Amniotic stem cell (primary cell): ENCODE data around the gene ELOA.
"Not testable (repeated sequence)": the region's sequence is repeated elsewhere in the genome, so short reads cannot be mapped to it uniquely, and the experiment has no call there.

Experiments
- DNase-seq: peaks from one replicate; lab custom pipeline; 2025; lab: John Stamatoyannopoulos, UW

The ELOA gene

DNA sequence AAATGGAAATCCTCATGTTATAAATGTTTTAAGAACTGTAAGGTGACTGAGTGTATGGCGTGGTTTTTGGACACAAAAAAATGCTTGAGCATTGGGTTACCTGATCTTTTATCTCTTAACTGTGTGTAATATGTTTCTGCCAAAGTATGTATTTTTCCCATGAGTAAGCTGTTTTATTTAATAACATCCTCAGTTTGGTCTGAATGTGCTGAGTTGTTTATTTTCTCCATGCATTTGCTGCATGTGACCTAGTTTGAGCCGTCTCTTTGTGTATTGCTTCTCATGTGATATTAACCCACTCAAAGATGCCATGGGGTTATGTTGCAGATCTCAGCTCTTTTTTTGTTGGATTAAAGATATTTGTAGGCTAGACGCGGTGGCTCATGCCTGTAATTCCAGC lies 41.6 kb downstream of the ELOA start:
- no peak for DNase-seq

DNA sequence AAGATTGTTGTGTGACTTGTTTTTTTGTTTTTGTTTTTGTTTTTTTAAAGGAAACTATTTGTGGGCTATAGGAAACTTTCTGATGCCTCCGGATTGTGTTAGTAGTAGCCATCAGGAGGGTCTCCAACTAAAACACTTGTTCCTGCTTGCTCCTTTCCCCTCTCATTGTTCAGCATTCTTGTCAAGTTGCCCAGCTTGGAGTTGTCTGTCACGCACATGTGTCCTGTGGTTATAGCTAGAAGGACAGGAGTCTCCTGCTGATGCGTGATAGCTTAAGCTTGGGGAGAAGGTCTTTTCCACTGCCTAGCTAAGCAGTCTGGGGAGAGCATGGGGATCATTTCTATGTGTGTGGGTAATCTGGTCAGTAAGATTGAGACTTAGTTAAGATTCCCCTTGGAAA lies 44.4 kb downstream of the ELOA start:
- DNase-seq, result no peak

DNA sequence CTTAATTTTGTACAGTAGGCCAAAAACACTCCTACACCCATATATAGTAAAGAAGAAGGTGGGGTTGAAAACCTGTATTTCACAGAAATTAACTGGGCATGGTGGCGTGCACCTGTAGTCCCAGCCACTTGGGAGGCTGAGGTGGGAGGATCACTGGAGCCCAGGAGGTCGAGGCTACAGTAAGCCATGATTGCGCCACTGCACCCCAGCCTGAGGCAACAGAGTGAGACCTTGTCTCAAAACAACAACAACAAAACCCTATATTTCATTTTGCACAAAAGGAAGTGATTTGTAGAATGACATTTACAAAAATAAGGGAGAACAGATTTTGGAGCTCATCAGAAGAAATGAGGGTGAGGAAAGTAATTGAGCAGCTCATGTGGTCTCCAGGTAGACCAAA lies 45.4 kb downstream of the ELOA start:
- DNase-seq, result no peak

DNA sequence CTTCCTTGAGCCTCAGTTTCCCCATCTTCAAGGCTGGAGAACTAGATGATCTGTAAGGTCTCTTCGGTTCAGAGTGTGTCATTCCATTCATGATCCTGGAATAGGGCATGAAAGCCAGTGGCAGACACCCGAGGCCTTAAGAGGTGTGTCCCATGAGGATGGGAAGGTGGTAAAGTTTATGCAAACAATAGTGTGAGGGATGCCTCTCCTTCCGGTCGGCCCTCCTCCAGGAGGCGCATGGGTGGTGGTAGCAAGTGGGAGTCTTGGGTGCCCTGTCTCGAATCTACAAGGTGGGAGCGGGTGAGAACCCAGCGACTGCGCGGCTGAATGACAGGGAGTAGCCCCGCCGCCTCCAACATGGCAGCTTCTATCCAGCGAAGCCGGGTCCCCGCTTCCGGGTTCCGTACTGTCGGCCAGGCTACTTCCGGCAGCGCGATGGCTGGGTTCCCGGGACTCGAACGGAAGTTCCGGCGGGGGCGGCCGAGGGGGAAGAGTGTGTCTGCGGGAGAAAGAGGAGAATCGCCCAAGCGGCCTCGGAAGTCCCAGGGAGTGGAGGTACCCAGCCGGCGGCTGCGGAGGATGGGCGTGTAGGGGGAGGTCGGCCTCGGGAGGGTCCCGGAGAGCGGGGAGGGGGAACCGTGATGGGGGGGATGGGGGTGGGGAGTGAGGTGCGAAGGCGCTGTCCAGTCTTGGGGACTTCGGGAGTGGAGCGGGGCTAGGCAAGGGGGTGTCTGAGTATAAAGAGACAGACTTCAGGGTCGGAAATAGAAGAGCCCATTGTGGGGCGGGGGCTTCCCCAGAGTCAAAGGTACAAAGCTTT lies 47.6 kb downstream of the ELOA start, which contains the start of gene LYPLA2:
LYPLA2 (plus strand) TSS at position 450 of the 820 bp plus-strand sequence. CDS start 1,538 bp downstream, outside the sequence.
- DNase-seq, result peak; percentile 87

DNA sequence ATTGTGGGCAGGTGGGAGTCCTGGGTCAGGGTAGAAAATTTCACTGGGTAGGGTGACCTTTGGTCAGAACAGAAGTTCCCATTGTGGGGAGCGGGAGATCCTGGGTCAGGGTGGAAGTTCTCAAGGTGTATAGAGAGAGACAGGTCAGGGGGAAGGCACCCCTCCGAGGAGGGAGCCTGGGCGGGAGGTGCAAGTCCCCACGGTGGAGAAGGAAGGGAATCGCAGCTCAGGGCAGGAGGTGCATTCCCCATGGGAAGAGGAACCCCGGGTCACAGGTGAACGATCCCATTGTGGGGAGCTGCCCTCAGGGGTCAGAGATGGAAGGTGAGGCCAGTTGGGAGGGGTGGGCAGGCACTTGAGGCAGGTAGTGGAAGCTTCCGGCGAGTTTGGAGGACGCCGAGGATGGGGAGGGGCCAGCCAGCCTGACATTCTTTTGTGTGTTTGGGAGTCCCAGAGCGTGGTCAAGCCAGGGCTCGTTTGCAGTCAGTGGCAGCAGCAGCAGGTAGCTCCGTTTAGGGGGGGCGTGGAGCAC lies 48.3 kb downstream of the ELOA start:
- DNase-seq, result no peak

DNA sequence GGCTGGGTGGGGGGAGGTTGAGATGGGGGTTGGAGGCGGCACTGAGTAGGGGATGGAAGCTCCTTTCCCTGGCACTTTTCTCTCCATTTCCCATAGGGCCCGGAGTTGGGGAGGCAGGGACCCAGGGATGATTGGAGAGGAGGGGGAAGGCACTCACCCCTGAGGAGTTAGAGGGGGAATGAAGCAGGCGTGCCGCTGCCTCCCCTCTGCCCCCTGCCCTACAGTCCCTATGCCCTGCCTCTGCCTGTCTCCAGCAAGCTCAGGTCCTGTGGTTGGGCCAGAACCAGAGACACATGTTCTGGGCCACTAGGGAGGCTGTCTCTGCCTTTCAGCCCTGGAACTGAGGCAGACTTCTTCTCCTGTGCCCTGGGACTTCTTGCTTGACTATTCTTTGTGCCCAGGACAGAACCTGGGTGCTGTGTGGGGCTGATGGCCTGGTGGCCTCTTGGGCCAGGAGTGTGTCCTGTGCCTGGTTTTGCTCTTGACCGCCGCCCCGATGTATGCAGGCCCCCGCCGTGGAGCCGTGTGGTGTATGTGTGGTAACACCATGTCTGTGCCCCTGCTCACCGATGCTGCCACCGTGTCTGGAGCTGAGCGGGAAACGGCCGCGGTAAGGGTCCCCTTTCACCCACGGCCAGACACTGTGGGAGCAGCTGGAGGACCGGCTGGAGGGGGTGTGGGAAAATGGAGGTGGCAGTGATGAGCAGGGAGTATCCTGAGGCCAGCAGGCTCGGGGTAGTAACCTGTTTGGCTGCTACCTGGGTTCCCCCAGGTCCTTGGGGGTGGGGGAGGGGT lies 49.1 kb downstream of the ELOA start:
- no peak for DNase-seq

DNA sequence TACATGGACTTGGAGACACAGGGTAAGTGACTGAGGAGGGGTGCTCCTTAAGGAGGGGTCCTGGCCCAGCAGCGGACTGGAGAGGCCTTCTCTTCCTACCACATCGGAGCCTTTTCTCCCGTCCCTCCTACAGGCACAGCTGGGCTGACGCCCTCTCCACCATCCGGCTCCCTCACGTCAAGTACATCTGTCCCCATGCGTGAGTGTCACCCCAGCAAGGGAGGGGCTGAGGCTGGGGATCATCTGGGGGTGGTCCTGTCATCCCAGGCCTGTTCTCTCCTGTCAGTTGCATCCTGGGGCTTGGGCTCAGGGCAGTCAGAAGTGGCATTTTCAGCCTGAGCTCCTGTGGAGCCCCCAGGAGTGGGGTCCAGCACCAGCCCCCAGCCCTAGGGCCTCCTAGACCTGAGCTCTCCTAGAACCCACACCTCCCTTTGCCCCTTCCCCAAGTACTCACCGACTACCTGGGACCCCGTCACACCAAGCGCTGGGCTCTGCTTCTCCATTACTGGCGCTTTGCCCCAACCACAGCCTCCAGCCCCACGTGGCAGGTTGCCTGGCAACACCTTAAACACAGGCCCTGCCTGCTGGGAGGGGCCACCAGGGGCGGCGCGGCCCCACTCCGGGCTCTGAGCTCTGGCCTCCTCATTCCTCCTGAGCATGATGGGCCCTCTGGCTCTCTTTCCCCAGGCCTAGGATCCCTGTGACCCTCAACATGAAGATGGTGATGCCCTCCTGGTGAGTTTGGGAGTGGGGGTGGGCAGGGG lies 49.9 kb downstream of the ELOA start:
- no peak for DNase-seq

DNA sequence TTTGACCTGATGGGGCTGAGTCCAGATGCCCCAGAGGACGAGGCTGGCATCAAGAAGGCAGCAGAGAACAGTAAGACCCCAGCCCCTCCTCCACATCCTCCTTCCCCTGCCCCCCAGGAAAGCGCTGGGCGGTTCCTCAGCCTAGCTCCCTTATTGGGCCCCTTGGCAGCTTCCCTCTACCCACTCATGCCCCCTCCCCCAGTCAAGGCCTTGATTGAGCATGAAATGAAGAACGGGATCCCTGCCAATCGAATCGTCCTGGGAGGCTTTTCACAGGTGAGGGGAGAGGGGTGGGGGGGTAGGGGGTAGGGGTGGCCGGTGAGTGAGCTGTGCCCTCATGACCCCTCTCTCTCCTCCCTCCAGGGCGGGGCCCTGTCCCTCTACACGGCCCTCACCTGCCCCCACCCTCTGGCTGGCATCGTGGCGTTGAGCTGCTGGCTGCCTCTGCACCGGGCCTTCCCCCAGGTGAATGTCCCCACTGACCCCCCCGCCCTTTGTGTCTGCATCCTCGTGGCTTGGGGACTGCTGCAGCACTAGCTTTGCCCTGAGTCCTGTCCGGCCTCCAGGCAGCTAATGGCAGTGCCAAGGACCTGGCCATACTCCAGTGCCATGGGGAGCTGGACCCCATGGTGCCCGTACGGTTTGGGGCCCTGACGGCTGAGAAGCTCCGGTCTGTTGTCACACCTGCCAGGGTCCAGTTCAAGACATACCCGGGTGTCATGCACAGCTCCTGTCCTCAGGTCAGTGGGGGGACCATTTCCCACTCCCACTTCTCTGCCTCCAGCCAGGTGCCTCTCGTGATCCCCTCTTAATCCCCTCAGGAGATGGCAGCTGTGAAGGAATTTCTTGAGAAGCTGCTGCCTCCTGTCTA lies 50.8 kb downstream of the ELOA start:
- no peak for DNase-seq

DNA sequence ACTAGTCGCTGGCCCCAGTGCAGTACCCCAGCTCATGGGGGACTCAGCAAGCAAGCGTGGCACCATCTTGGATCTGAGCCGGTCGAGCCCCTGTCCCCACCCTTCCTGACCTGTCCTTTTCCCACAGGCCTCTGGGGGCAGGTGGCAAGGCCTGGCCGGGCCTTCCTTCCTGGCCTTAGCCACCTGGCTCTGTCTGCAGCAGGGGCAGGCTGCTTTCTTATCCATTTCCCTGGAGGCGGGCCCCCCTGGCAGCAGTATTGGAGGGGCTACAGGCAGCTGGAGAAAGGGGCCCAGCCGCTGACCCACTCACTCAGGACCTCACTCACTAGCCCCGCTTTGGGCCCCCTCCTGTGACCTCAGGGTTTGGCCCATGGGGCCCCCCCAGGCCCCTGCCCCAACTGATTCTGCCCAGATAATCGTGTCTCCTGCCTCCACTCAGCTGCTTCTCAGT lies 51.5 kb downstream of the ELOA start:
- not testable (repeated sequence) for DNase-seq

DNA sequence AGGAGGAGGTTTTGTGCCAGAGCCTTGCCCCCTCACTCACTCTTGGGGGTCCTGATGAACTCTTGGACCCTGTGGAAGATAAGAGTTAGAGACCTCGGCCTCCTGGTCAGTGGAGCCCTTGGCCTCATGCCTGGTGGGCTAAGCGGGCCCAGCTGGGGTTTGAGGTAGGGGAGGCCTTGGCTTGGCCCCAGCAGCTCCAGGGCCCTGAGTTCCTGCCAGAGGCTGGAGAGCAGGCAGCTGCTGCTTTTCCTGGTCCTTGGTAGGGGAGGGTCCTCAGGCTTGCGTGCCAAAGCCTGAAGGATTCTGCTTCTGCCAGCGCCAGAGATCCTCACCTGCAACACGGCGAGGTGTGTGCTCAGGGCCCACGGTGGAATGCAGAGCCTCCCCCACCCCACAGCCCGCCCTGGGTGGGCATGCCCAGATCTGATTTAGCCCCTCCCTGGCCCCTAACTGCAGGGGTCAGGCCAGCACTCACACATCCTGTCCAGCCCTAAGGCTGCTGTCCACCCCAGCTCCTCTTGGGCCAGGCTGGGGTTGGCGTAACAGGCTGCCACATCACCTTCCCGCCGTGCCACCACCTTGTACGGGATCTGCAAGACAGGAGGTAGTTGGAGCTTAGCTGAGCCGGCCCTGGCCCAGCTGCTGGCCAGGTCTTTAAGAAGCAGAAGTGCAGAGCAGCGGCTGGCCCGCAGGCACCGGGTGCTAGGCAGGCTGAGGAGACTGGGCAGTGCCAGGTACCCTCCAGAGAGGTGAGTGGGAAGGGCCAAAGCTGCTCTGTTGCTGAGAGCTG lies 52.6 kb downstream of the ELOA start:
- no peak for DNase-seq

DNA sequence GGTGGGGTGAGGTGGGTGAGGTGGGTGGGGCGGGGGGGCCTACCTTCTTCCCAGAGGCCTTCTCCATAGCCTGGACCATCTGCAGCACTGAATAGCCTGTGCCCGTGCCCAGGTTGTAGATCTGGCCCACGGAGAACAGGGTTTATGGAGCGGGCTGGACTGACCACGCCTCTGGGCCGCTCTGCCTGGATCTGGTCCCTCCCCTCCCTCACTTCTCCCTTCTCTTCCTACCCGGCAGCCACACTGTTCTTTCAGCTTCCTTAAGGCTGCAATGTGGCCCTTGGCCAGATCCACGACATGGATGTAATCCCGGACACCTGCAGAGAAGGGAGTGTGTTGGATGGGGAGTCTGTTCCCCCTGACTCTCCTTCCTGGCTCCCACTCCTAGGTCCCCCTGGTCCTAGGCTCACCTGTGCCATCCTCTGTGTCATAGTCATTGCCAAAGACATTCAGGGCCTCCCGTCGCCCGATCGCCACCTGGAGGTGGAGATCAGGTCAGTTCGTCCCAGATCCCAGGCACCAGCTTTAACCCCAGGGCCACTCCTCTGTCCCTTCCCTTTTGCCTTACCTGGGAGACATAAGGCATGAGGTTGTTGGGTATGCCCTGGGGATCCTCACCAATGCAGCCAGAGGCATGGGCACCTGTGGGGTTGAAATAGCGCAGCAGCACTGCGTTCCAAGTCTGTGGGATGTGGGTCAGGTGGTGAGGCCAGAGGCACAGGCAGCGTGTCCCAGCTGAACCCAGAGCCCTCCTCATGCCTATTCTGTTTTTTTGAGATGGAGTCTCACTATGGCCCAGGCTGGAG lies 53.4 kb downstream of the ELOA start:
- DNase-seq, result no peak

DNA sequence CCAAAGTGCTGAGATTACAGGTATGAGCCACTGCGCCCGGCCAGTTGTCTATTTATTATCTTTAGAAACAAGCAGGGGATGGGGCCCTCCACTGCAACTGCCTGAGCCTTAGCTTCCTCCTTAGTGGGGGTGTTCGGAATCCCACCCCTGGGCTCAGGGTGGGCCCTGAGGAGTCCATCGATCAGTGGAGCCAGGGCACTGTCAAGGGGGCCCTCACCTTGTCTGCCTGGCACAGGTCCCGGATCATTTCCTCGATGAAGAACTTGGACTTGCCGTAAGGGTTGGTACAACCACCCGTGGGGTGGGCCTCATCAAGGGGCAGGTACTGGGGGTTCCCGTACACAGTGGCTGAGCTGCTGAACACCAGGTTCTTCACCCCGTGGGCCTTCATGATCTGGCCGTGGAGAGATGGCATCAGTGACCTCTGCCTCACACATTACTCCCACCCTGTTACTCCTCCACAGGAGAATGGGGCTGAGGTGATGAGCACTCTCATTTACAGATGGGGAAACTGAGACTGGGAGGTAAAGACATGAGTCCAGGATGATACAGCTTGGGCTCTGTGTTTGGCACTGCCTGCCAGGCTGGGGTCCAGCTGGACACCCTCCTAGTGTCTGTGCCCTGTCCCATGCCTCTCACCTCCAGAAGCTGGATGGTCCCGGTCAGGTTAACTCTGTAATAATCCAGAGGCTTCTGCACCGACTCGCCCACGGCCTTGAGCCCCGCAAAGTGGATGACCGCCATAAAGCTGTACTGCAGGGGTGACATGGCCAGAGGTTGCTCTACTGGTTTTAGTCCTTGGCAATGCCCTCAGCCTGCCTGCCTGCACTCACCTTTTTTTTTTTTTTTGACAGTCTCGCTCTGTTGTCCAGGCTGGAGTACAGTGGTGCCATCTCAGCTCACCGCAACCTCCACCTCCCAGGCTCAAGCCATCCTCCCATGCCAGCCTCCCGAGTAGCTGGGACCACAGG lies 54.5 kb downstream of the ELOA start:
- DNase-seq, result no peak

DNA sequence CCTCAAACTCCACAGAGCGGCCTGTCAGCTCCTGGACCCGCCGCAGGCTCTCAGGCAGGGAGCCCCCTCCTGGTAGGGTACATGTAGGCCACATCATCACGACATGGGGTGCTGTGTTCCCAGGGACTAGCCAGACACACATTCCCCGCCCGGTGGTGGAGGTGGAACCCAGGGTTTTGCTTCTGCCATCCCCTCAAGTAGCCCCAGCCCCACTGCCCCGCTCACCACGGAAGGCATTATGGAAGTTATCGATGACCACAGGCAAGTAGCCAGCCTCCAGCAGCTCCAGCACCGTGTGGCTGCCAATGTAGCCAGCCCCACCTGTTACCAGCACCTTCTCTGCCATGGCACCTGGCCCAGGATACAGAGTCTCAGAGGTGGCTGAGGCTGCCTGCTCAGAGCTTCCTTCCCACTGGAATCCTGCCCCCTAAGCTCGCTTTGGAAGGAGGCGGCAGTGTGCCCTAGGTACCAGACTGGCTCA lies 55.4 kb downstream of the ELOA start:
- no peak for DNase-seq

DNA sequence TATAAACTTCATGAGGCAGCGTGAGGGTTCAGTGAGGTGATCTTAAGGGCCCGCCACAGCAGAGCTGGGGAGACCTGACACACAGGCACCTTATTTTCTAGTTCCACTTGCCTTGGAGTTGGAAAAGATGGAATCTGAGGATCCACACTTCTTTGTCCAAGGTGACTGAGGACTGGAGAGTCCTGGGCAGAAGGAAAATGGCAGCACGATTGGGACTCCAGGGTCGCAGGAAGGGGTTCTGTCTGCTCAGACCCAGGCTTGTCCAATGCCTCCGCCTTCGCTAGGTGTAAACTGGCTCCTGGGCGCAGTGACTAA lies 55.9 kb downstream of the ELOA start:
- DNase-seq, result no peak

DNA sequence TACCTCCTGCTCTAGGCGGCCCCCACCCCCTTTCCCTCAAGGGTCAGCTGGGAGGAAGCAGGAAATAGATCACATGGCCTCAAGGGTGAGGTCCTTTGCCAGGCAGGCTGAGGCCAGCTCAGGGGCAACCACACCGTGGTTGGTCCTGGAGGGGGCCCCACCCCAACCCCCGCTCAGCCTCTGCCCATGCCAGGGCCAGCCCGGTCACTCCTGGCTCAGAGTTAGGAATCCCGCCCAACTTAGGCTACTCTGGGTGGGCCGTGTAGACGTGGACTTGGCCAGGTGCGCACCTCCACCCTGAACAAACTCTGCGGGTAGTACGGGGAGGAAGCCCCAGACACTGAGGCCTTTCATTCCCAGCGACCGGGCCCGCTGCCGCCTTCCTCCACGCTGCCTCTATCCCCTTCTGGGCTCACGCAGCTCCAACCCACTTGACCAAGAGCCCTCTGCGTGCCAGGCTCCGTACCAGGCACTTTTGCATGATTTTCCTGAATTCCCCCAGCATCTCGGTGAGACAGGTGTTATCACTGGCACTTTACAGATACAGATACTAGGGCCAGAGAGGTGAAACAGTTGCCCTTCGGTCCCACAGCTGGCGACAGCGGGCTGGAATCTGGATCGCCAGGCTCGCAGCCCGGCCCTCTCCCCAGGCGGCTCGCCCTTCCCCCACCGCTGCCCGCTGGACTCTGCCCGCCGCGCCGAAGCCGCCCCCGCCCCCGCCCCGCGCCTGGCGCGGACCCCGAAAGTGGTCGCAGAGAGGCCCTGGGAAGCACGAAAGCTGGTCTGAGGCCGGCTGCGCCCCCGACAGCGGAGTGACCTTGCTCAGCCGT lies 56.5 kb downstream of the ELOA start:
- no peak for DNase-seq

DNA sequence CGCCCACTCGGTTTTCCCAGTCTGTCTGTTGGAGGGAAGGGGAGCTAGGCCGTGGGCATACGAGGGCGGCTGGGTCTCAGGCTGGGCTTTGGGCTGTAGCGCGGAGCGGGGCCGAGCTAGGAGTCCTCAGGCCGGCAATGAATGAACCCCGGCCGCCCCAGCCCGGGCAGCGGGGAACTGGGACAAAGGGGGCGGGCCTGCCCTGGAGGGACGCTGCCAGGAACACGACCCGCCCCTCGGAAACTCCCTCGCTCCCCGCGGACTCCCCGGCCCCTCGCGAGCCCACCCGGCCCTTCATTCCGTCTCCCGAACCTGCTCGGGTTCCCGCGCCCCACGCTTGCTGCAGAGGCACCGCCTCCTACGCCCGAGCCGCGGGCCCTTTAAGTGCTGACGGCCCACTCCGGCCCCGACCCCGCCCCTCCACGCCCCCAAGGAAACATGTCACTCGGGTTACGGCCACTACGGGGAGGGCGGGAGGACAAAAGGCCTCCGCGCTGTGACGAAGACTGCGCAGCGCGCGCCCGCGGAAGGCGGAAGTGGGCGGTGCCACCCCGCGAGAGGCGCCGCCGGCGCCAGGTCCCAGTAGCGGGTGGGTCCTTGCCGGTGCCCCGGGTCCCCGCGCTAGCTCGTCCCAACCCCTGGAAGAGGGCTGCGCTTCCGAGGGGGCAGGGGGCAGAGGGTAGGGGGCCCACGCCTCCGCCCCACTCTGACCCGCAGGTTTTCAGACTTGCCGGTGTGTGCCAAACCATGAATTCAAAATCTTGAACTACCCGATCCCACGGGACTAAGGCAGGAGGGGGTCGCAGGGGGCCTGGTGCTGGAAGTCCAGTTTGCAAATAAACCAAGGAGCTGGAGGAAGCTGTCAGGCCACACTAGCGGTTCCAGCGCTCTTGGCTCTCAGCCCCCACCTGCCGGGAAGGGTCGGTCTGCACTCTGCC lies 57.4 kb downstream of the ELOA start, which contains the start of gene GALE:
GALE (minus strand) TSS at position 355 of the 938 bp plus-strand sequence. CDS start 1,747 bp downstream, outside the sequence.
- peak; percentile 90 for DNase-seq
